ENCODE data around the gene FGD2.

- TF ChIP-seq CTCF (IDR thresholded peaks at IDR 0.05; ENCODE audit: borderline replicate concordance, extremely low read depth, low read length, poor library complexity, severe bottlenecking) (no peak), EZH2 (IDR thresholded peaks at IDR 0.05; ENCODE audit: borderline replicate concordance, low read depth, low read length, severe bottlenecking) (no peak)
Observed at GRCh38 chr6:37033255-37033654, 27.8 kb downstream of the FGD2 start.

Measured in DND-41 (cell line).